Panc1 (cell line): ENCODE data around the gene LRRC3.

Experiments used
- CTCF ChIP-seq: fragments of 450-650 bp; IDR thresholded peaks from 2 replicates; pipeline ENCODE4 v1.5.1; 2017; ENCODE audit warnings: mild to moderate bottlenecking
- SIN3A ChIP-seq: IDR thresholded peaks from 2 replicates; pipeline ENCODE4 v1.6.1; 2012; ENCODE audit warnings: low read depth, mild to moderate bottlenecking, low read length, moderate library complexity, borderline replicate concordance; ENCODE audit not compliant: insufficient read depth

- no peak for TF ChIP-seq CTCF
- TF ChIP-seq SIN3A: no peak
Observed at GRCh38 chr21:44408226-44408625, 47.1 kb upstream of the LRRC3 start.
